ENCODE data around the gene CFAP54. TPM values are rescaled to one million over a fixed set of nuclear protein-coding genes. Genes with fewer than 3 reads are reported as not detected.

Gene CFAP54
- total RNA-seq, 1 experiment from 2014 or later, result 0.71 TPM

- TF ChIP-seq EZH2 (IDR thresholded peaks at IDR 0.05; ENCODE audit: borderline replicate concordance, low read depth, low read length, poor library complexity, severe bottlenecking), result no peak
- TF ChIP-seq, protein P1, sequence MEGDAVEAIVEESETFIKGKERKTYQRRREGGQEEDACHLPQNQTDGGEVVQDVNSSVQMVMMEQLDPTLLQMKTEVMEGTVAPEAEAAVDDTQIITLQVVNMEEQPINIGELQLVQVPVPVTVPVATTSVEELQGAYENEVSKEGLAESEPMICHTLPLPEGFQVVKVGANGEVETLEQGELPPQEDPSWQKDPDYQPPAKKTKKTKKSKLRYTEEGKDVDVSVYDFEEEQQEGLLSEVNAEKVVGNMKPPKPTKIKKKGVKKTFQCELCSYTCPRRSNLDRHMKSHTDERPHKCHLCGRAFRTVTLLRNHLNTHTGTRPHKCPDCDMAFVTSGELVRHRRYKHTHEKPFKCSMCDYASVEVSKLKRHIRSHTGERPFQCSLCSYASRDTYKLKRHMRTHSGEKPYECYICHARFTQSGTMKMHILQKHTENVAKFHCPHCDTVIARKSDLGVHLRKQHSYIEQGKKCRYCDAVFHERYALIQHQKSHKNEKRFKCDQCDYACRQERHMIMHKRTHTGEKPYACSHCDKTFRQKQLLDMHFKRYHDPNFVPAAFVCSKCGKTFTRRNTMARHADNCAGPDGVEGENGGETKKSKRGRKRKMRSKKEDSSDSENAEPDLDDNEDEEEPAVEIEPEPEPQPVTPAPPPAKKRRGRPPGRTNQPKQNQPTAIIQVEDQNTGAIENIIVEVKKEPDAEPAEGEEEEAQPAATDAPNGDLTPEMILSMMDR (conservative IDR thresholded peaks at IDR 0.05; ENCODE audit: low read depth, low read length), result no peak
- CTCF ChIA-PET, result no interaction called here
- no peak for DNase-seq (ENCODE audit: low spot score)
- no peaks in the 10 kb centered on the region for H3K9me3 ChIP-seq (ENCODE audit: low read depth, low read length, poor library complexity, severe bottlenecking)
- BruUV-seq (replicated peaks), result no TSS peak
- no peaks in the 10 kb centered on the region for H3K36me3 ChIP-seq (ENCODE audit: insufficient read depth, low read length, poor library complexity, severe bottlenecking)
- H3K4me1 ChIP-seq (ENCODE audit: insufficient read depth, low read length, poor library complexity, severe bottlenecking), result no peaks in the 10 kb centered on the region
- no peak overlapping the region for H3K27ac ChIP-seq (ENCODE audit: low read depth, low read length, poor library complexity, severe bottlenecking)
- intact Hi-C loops (cut with micrococcal nuclease; ENCODE audit: unreplicated experiment), result no loop called here
- no peak overlapping the region for H3K4me3 ChIP-seq (ENCODE audit: low read depth, low read length, poor library complexity, severe bottlenecking)
- POLR2A ChIA-PET (ENCODE audit: low non-redundant PET), result interaction anchor here (0.7 kb wide), 1 partner anchor 988 kb away, joined by 3 read pairs; no protein-coding TSS in a partner anchor
- H3K27me3 ChIP-seq (replicated peaks; ENCODE audit: insufficient read depth, low read depth, low read length, poor library complexity), result no peaks in the 10 kb centered on the region
These were observed 26.7 kb upstream of the CFAP54 start for GRCh38 chr12:96462571-96463280.

- H3K36me3 ChIP-seq (ENCODE audit: insufficient read depth, low read length, poor library complexity, severe bottlenecking), result no peaks in the 10 kb centered on the region
- CTCF ChIA-PET, result no interaction called here
- no peak overlapping the region for H3K4me3 ChIP-seq (ENCODE audit: low read depth, low read length, poor library complexity, severe bottlenecking)
- TF ChIP-seq, protein P1 (conservative IDR thresholded peaks at IDR 0.05; ENCODE audit: low read depth, low read length), result no peak
- no peak for TF ChIP-seq EZH2 (IDR thresholded peaks at IDR 0.05; ENCODE audit: borderline replicate concordance, low read depth, low read length, poor library complexity, severe bottlenecking)
- intact Hi-C loops (cut with micrococcal nuclease; ENCODE audit: unreplicated experiment), result no loop called here
- no peaks in the 10 kb centered on the region for H3K4me1 ChIP-seq (ENCODE audit: insufficient read depth, low read length, poor library complexity, severe bottlenecking)
- H3K27me3 ChIP-seq (replicated peaks; ENCODE audit: insufficient read depth, low read depth, low read length, poor library complexity), result no peaks in the 10 kb centered on the region
- BruUV-seq (replicated peaks), result no TSS peak
- no peak overlapping the region for H3K27ac ChIP-seq (ENCODE audit: low read depth, low read length, poor library complexity, severe bottlenecking)
- no peak for DNase-seq (ENCODE audit: low spot score)
- H3K9me3 ChIP-seq (ENCODE audit: low read depth, low read length, poor library complexity, severe bottlenecking), result no peaks in the 10 kb centered on the region
- POLR2A ChIA-PET (ENCODE audit: low non-redundant PET), result interaction anchor here (0.6 kb wide), 2 partner anchors 9 to 24 kb away, joined by 3 read pairs; no protein-coding TSS in a partner anchor
These were observed 23.5 kb upstream of the CFAP54 start for GRCh38 chr12:96465896-96466295.

DNA sequence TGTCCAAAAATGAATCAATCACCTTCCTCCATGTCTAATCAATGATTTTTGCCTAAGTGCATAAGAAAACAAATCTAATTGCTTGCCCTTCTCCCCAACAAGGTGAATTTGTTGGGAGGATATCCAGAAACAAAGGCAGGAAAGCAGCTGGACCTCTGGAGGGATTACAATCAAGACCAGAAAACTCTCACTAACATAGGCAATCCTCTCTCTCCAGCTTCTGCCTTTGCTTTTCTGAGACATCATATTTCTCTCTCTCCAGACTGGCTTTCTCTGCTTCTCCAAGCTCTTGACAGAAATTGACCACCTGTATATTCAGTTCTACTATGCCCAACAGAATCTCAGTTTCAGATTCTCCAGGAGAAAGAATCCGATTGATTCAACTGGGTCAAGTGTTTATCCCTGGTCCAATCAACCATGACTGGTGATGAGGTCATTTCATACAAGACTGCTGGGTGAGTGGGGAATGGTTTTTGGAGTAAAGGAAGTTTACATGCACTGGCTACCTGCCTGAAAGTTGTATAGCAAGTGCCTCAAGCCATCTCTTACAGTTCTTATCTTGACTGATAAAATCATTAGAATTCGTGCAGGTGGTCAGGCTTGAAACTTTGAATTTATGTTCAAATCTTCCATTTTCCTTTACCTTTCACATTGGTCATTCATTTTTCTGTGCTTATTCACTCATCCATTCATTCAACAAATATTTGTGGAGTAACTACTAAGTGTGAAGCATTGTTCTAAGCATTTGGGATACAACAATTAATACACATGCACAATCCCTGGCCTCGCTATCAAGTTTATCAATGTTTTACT is 22.2 kb upstream of the CFAP54 start:
- Histone ChIP-seq H3K9me3 (ENCODE audit: low read depth, low read length, poor library complexity, severe bottlenecking) (no peaks in the 10 kb centered on the region), H3K36me3 (ENCODE audit: insufficient read depth, low read length, poor library complexity, severe bottlenecking) (no peaks in the 10 kb centered on the region), H3K27ac (ENCODE audit: low read depth, low read length, poor library complexity, severe bottlenecking) (no peak overlapping the region), H3K27me3 (replicated peaks; ENCODE audit: insufficient read depth, low read depth, low read length, poor library complexity) (no peaks in the 10 kb centered on the region), H3K4me3 (ENCODE audit: low read depth, low read length, poor library complexity, severe bottlenecking) (no peak overlapping the region), H3K4me1 (ENCODE audit: insufficient read depth, low read length, poor library complexity, severe bottlenecking) (no peaks in the 10 kb centered on the region)
- BruUV-seq (replicated peaks), result no TSS peak
- ChIA-PET POLR2A (ENCODE audit: low non-redundant PET) (no interaction called here), CTCF (no interaction called here)
- intact Hi-C loops (cut with micrococcal nuclease; ENCODE audit: unreplicated experiment), result no loop called here
- TF ChIP-seq, protein P1 (conservative IDR thresholded peaks at IDR 0.05; ENCODE audit: low read depth, low read length), result no peak
- TF ChIP-seq EZH2 (IDR thresholded peaks at IDR 0.05; ENCODE audit: borderline replicate concordance, low read depth, low read length, poor library complexity, severe bottlenecking), result no peak
- no peak for DNase-seq (ENCODE audit: low spot score)

Data from A673 (cell line).